Activated CD4-positive, alpha-beta T cell treated with anti-CD3 and anti-CD28 coated beads, Interleukin-2, amount 50 U/mL, for 16 hours (primary cell): ENCODE measurements around the gene LOXL1.

Experiments
- DNase-seq: peaks from one replicate; pipeline ENCODE4 v3.0.0-alpha.2; 2020

Gene LOXL1

GRCh38 chr15:73926219-73927002 lies at the start of gene LOXL1:
Gene LOXL1, plus strand, starts transcription at chr15:73926462. Its CDS starts 322 bp downstream, at chr15:73926784.
- DNase-seq = no peak

DNA sequence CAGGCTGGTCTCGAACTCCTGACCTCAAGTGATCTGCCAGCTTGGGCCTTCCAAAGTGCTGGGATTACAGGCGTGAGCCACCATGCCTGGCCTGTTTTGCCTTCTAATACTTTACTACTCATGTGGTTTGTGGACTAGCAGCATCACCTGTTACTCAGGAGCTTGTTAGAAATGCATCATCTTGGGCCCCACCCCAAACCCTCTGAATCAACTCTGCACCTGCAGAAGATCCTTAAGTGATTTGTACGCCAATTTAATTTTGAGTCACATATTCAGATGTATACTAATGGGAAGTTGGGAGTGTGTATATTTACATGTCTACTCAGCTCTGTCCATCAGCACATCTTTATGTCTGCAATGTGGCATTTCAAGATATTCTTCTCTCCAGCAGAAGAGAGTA lies 46.8 kb upstream of the LOXL1 start:
- no peak for DNase-seq

DNA sequence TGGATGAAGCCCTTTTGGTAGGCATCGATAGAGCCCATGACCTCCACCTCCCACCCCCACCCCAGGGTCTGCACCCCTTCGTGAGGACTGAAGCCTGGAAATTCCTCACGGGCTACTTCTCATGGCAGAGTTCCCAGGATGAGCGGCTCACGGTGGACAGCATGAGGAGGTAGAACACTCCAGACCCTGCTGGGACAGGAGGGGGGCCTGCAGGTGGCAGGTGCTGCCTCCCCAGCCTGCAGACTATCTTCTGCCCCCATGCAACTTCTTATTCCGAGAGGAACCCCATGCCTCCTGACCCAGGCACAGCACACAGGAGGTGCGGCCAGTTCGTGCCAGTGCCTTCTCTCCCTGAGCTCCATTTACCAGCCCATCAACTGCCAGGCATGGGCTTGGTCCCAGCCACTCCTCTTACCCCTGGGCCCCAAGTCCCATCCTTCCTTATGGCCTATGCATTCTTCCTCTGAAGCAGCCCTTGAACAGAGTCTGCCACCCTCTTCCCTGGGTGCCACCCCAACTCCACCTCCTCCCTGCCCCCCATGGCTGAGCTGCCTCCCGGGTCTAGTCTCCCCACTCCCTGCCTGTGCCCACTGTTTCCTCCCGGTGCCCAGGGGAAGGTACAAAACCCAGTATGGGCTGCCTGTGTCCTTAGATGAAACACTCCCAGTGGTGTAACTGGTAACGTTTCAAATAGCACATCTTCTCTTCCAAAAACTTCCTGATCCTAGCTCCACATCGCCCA lies 44.5 kb upstream of the LOXL1 start:
- DNase-seq = no peak

GRCh38 chr15:73882761-73883419 lies 43.4 kb upstream of the LOXL1 start:
- DNase-seq = no peak

GRCh38 chr15:73884159-73884558 lies 42.1 kb upstream of the LOXL1 start:
- no peak for DNase-seq

DNA sequence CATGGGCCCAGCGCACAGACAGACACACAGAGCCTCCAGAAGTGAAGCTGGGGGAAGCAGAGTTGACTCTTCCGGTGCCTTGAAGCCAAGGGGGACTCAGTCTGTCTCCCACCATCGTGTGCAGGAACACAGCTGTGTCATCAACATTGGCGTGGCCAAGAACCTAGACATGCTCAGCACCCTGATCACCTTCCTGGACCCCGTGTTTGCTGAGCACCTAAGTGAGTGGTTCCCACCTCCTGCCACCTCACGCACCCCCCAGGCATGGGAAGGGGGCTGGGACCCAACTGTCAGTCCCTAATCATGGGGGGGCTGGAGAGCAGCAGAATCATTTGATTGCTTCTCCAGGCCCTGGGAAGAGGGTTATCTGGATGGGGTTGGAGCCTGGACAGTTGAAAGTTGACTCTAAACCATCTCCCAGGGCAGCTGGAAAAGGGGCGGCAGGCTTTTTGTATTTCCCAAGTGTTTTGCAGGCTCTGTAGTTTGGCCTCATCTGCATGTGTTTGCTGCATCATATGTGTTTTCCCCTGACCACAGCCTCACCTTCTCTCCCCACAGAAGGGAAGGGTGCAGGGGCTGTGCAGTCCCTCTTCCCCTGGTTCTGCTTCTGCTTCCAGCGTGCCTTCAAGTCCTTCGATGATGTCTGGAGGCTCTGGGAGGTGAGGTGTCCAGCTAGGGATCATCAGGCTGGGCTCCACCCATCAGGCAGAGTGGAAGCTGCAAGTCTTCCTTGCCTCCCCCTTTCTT lies 40.1 kb upstream of the LOXL1 start:
- DNase-seq = no peak

DNA sequence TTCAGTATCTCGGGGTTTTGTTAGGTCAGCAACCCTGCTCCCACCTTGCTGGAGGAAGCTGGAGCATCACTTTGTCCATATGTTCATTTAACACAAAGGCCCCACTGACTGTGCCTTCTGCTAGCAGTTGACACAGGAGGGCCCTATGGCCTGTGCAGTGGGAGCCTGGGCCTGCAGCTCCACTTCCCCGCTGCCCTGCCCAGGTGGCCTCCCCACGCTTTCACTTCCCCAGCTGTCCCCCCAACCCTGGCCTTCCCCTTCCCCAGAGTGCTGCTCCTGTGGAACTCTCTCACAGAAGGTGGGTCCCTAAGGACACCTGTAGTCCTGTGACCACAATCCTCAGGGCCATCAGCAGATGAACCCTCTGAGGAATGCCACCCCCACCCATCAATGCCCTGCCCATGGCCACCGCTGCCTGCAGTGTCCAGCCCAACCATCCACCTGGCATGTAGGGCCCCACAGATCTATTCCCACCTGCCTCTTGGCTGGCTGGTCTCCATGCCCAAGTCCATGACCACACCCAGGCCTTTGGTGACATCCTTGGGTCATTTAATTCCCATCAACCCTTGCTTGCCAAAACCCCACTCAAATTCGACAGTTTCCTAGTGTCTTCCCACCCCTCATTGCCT lies 39.4 kb upstream of the LOXL1 start:
- no peak for DNase-seq

GRCh38 chr15:73887481-73887880 lies 38.8 kb upstream of the LOXL1 start:
- no peak for DNase-seq

DNA sequence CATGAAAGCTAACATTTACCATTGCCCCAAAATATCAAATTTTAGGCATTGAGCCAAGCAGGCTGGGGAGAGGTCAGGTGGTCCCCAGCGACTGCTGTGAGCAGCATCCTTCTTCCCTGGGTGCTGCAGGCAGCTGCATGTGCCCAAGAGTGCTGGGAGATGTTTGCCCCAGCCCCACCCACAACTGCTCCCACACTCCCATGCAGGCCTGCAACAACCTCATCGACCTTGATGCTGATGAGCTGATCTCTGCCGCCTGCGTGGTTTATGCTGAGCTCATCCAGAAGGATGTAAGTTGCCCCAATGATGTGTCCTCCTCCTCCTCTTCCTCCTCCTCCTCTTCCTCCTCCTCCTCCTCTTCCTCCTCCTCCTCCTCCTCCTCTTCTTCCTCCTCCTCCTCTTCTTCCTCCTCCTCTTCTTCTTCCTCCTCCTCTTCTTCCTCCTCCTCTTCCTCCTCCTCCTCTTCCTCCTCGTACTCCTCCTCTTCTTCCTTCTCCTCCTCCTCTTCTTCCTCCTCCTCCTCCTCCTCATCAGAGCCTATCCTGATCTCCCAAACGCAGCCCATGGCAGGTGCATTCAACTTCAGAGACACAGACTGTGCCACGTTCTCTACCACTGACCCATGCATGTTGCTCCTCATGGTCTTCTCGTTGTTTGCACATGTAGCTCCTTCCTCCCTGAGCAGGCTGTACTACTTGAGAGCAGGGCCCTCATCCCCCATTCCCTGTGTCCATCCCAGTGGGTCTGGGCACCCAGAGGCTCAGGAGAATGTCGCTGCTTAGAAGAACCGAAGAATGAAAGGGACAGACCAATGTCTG lies 37.8 kb upstream of the LOXL1 start:
- no peak for DNase-seq

- no peak for DNase-seq
These were observed 37.1 kb upstream of the LOXL1 start for GRCh38 chr15:73889053-73889761.

DNA sequence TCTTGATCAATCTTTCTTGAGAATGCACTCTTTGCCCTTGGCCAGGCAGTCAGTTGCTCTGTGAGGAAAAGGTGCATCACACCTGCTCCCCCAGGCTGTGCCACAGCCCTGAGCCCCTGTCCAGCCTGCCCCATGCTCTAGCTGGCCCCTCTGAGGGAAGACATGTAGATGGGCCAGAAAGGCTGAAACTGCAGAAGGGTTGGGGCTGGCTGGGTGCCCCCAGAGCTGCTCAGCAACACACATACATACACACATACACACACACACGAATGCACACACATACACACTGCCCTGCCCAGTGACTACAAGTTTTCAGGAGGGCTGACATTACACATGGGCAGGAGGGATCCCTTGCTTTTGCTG lies 36.5 kb upstream of the LOXL1 start:
- DNase-seq = no peak

DNA sequence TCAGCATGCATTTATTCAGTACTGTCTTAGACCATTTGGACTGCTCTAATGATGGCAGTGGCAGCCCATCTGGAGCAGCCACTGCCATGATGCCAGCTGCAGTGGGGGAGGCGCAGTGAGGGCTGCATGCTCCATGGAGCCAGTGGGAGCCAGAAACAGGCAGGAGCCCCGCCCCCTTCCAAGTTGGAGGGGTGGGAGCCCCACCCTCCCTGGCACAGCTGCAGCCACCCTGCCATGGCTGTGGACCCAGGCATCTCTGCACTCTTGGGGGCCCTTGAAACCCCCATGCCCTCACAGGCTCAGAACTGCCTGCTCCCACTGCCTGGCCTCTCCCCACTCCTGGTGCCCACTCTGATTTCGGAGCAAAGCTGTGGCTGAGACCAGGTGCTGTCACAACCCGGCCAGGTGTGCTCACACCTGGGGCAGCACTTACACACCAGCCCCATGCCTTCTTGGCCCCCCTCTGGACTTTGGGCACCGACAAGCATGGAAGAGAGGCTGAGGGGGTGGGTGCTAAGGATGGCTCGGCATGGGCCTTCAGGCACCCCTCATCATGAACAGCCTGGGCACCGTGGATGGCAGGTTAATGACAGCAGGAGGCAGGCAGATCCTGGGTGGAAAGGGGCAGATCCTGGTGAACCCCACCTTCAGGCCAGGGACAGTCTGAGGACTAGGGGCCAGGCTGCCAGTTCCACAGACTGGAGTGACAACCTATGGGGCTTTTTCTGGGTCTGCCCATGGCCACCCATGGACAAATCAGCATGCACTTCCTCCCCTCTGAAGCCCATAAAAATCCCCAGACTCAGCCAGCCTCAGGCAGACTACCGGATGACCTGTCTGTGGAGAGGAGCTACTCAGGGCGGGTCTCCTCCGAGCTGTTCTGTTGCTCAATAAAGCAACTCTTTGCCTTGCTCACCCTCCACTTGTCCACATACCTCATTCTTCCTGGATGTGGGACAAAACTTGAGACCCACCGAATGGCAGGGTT lies 34.6 kb upstream of the LOXL1 start:
- DNase-seq = no peak

GRCh38 chr15:73892446-73893226 lies 33.6 kb upstream of the LOXL1 start:
- DNase-seq = no peak

GRCh38 chr15:73894133-73894814 lies 32.0 kb upstream of the LOXL1 start:
- DNase-seq = no peak

- DNase-seq = peak; percentile 77
These were observed 28.6 kb upstream of the LOXL1 start for GRCh38 chr15:73897441-73898261.

DNA sequence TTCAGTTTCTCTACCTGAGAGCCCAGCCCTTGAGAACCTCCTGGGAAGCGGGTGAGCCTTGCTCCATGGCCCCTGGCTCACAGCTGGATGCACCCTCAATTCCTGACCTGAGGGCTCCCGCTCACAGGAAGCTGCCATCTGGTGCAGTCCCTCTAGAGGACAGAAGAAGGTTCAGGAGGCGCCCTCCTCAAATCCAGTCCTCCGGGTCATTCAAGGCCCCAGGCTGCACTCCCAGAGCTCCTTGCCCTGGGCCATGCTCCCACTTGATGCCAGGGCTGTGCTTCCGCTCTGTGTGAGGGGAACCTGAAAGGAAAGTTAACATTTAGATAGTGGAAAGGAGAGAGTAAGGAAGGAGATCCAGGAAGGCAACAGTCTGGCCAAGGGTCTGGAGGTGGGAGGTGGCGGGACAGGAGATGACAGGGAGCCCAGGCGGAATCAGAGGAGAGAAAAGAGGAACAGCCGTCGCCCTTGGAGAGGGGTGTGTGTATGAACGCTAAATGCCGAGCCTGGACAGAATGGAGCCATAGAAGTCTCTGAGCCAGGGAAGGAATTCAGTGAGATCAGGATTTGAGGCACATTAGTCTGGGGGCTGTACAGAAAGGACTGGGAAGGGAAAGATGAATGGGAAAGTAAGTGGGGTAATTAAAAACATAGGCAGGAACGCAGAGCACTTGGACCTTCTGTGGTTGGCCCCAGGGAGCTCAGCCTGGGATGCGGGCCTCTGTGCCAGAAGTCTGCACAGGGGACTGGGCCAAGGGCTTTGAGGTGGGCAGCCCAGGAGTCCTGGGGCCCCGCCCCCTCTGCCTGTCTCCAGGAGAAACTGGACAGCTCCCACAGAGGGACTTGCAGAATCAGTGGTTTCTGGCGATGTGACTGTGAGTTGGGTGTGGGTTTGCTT lies 26.8 kb upstream of the LOXL1 start:
- DNase-seq = no peak
